BE2C (cell line): ENCODE results near the gene IGFBP1.

Experiments
- DNase-seq: peaks from one replicate; pipeline ENCODE4 v3.0.0-alpha.2; 2020
- H3K27me3 ChIP-seq: fragments of 250-450 bp; sonication (Bioruptor Pico); 2 replicates; pipeline ENCODE4 v1.5.1; 2020; ENCODE audit warnings: mild to moderate bottlenecking
- H3K36me3 ChIP-seq: fragments of 250-450 bp; sonication (Bioruptor Pico); 2 replicates; pipeline ENCODE4 v1.5.1; 2020; ENCODE audit warnings: mild to moderate bottlenecking
- H3K4me1 ChIP-seq: fragments of 250-450 bp; sonication (Bioruptor Pico); 2 replicates; pipeline ENCODE4 v1.5.1; 2020
- H3K4me3 ChIP-seq: 2 replicates; pipeline ENCODE4 v1.5.1; 2011; ENCODE audit warnings: low read depth, low read length
- H3K9me3 ChIP-seq: fragments of 250-450 bp; sonication (Bioruptor Pico); 2 replicates; pipeline ENCODE4 v1.5.1; 2020
- CTCF ChIP-seq: IDR thresholded peaks from 2 replicates; pipeline ENCODE4 v1.5.1; 2012; ENCODE audit warnings: mild to moderate bottlenecking, low read depth, low read length

IGFBP1 gene

GRCh38 chr7:45915606-45916005, 27.3 kb downstream of the IGFBP1 start:
- no peak overlapping the region for H3K4me3 ChIP-seq
- no peaks in the 10 kb centered on the region for H3K4me1 ChIP-seq
- no peak for TF ChIP-seq CTCF
- no peaks in the 10 kb centered on the region for H3K9me3 ChIP-seq
- DNase-seq = no peak
- H3K27me3 ChIP-seq = peaks cover 33% of the 10 kb centered on the region
- H3K36me3 ChIP-seq = no peaks in the 10 kb centered on the region

DNA sequence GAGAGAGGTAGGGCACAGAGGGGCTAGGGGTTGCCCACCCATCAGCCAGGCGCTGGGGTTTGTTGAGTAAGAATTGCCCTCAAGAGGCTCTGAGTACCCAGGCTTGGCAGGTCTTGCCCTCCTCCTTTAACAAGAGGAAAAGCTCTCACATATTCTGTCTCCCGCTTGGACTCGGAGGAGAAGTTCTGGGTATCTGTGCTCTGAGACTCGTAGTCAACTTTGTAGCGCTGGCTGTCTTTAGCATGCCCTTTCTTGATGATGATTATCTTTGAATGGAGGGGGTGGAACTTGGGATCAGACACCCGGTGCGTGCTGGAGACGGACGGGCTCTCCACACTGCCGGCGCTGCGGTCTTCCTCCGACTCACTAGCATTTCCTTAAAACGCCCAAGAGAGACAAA, 28.8 kb downstream of the IGFBP1 start:
- H3K27me3 ChIP-seq = peaks cover 48% of the 10 kb centered on the region
- H3K36me3 ChIP-seq = no peaks in the 10 kb centered on the region
- no peak for DNase-seq
- TF ChIP-seq CTCF = no peak
- H3K9me3 ChIP-seq = no peaks in the 10 kb centered on the region
- H3K4me3 ChIP-seq = no peak overlapping the region
- H3K4me1 ChIP-seq = no peaks in the 10 kb centered on the region

DNA sequence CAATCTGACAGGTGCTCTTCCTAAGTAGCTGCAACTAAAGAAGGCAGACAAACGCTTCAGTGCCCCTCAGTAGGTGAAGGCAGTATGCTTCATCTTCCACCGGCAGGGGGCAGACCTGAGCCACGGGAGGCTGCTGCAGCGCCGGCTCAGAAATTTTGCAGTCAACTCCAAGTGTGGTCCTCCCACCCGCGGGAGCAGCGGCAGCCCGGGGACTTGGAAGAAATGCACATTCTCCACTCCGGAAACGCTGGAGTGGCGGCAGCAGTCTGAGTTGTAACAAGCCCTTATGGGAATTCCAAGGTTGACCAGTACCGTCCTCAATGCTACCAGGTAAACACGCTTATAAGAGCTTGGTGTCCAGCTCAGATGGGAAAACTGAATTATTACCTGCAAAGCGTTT, 29.4 kb downstream of the IGFBP1 start:
- Histone ChIP-seq H3K36me3 (no peaks in the 10 kb centered on the region), H3K27me3 (peaks cover 54% of the 10 kb centered on the region), H3K4me1 (no peaks in the 10 kb centered on the region), H3K9me3 (no peaks in the 10 kb centered on the region), H3K4me3 (no peak overlapping the region)
- peak; percentile 87 for TF ChIP-seq CTCF
- DNase-seq = peak; percentile 84

- Histone ChIP-seq H3K4me3 (no peak overlapping the region), H3K27me3 (peaks cover 63% of the 10 kb centered on the region), H3K36me3 (no peaks in the 10 kb centered on the region), H3K9me3 (no peaks in the 10 kb centered on the region), H3K4me1 (no peaks in the 10 kb centered on the region)
- no peak for TF ChIP-seq CTCF
- no peak for DNase-seq
These were observed 30.3 kb downstream of the IGFBP1 start for GRCh38 chr7:45918556-45918955.

- no peak for DNase-seq
- Histone ChIP-seq H3K27me3 (peaks cover 69% of the 10 kb centered on the region), H3K4me3 (no peak overlapping the region), H3K4me1 (no peaks in the 10 kb centered on the region), H3K9me3 (no peaks in the 10 kb centered on the region), H3K36me3 (no peaks in the 10 kb centered on the region)
- TF ChIP-seq CTCF = no peak
These were observed 31.0 kb downstream of the IGFBP1 start for GRCh38 chr7:45919231-45919784.

- Histone ChIP-seq H3K27me3 (peaks cover 69% of the 10 kb centered on the region), H3K4me1 (no peaks in the 10 kb centered on the region), H3K4me3 (no peak overlapping the region), H3K36me3 (no peaks in the 10 kb centered on the region), H3K9me3 (no peaks in the 10 kb centered on the region)
- DNase-seq = no peak
- TF ChIP-seq CTCF = no peak
These were observed 31.7 kb downstream of the IGFBP1 start for GRCh38 chr7:45919993-45920459.
